HG03457 (cell line): ENCODE data around the gene FOXA3.

Experiments
- ATAC-seq: cut with Tn5 transposase; IDR thresholded peaks from one replicate; pipeline ENCODE4 v1.9.1; 2021; ENCODE audit warnings: moderate number of reproducible peaks; ENCODE audit not compliant: unreplicated experiment

The FOXA3 gene

DNA sequence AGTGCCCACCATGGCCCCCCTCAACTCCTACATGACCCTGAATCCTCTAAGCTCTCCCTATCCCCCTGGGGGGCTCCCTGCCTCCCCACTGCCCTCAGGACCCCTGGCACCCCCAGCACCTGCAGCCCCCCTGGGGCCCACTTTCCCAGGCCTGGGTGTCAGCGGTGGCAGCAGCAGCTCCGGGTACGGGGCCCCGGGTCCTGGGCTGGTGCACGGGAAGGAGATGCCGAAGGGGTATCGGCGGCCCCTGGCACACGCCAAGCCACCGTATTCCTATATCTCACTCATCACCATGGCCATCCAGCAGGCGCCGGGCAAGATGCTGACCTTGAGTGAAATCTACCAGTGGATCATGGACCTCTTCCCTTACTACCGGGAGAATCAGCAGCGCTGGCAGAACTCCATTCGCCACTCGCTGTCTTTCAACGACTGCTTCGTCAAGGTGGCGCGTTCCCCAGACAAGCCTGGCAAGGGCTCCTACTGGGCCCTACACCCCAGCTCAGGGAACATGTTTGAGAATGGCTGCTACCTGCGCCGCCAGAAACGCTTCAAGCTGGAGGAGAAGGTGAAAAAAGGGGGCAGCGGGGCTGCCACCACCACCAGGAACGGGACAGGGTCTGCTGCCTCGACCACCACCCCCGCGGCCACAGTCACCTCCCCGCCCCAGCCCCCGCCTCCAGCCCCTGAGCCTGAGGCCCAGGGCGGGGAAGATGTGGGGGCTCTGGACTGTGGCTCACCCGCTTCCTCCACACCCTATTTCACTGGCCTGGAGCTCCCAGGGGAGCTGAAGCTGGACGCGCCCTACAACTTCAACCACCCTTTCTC is 8.2 kb downstream of the FOXA3 start:
- no peak for ATAC-seq

DNA sequence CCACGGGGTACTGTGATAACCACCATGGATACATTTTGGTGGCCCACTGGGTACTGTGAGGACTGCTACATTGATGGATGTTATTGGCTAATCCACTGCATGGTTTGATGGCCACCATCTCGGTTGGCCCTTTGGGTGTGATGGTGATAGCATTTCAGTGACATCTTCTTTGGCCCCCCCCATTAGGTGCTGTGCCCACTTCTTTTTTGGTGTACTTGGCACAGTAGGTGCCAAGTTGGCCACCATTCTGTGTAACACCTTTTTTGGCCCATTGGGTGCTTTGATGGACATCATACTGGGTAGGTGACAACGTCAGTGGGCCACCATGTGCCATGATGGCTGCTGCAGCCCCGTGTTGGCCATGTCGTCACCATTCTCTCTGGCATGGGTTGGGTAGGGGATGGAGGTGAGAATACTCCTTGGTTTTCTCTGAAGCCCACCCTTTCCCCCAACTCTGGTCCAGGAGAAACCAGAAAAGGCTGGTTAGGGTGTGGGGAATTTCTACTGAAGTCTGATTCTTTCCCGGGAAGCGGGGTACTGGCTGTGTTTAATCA is 9.2 kb downstream of the FOXA3 start:
- ATAC-seq: no peak

DNA sequence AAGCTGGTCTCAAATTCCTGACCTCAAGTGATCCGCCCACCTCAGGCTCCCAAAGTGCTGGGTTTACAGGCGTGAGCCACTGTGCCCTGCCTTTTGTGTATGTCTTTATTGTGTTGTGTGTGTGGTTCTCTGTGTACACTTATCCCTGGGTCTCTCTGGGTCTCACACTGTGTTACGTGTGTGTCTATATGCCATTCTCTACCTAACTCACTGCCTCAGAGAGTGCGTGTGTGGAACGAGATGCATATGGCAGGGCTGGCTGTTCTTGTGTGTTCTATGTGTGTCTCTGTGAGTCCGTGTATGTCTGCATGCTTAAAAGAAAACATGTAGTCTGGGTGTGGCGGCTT is 10.5 kb downstream of the FOXA3 start:
- no peak for ATAC-seq

DNA sequence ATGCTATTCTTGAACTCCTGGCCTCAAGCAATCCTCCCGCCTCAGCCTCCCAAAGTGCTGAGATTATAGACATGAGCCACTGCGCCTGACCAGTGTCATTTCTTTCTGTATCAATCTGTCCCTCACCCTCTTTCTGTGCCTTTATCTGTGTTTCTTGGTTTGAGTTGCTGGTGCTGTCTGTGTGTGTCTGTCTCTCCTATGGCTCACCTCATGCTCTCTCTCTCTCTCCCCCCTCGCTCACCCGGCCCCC is 12.0 kb downstream of the FOXA3 start:
- no peak for ATAC-seq

DNA sequence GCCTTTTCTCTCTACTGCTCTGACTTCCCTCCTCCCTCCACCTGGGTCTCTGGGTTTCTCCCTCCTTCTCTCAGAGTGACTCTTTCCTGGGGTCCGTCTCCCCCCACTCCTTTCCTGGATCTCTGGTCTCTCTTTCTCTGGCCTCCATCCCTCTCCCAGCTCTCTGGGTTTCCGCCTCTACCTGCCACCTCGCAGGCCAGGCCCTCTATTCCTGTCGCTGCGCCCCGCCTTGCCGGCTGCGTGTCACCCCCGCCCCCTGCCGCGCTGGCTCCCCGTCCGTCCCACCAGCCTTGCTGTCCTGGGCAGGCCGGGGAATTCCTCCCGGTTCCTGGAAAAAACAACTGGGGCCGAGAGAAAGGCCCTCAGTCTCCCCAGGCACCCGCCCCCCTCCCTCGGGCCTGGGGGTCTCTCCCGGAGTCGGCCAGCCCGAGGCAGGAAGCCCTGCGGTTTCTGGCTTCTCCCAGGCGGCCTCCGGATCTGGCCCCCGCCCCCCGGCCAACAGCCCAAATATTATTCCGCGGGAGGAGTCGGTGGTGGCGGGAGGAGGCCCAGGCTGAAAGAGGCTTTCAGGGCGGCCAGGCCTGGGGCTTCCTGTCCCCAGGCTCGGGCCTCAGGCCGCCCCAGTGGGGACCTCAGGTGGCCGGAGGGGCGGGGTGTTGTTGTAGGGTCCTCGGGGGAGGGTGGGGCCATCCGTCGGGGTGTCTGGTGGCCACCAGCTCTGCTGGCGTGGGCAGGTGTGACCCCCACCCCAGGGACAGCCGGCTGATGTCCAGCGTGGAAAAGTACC is 12.5 kb downstream of the FOXA3 start:
- no peak for ATAC-seq

DNA sequence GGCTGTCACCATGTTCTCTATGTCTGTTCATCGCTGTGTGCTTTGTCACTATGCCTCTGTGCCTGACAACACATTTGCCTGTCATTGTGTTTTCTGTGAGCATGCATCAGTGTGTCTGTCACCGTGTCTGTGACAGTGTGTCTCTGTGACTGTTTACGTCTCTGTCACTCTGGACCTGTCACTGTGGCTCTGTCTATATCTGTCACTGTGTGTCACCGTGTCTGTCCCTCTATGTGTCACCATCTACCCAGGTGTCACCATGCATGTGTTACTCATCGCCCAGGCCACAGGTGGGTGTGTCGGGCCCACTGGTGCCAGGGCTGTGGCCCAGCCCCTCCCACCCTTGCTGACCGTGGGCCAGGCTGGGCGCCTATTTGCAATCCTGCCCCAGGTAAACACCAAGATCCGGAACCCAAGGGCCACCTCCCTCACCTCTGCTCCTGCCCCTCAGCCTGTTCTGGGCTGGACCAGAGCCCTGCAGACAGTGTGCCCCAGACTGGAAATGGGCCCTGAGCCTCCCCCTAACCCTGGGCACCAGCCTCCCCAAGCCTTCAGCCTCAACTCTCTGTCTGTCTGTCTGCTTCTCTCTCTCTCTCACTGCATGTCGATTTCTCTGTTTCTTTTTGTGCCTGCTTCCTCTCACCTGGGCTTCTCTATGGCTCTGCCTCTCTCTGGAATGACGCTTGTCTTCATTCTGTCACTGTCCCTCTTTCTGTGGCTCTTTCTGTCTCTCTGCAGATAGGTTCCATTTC is 14.1 kb downstream of the FOXA3 start:
- no peak for ATAC-seq

DNA sequence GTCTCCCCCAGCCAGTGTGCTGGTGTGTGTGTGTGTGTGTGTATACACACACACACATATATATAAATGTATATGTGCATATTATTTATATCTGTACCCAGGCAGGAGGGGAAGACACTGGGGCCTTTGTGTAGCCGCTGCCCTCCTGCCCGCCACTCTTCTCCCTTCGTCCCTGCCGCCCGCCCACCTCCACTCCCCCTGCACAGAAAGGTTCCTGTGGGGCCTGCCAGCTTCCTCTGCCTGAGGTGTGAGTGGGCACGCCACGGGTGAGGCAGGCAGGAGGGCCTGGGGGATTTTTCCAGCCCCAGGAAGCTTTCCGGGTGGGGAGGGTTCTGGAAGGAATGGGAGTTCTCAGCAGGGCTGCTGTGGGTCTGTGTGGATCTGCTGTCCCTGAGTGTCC is 14.9 kb downstream of the FOXA3 start:
- ATAC-seq: no peak

DNA sequence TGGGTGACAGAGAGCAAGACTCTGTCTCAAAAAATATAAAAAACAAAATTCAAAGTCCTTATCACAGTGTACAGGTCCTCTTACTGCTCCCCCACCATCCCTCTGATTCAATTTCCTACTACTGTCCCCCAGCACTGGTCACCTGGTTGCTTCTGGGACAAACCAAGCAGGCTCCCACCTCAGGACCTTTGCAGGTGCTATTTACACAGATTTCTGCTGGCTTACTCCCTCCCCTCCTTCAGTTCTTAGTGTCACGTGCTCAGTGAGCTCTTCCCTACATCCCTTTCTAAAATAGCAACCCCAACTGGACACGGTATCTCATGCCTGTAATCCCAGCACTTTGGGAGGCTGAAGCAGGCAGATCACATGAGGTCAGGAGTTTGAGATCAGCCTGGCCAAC is 15.8 kb downstream of the FOXA3 start:
- ATAC-seq: no peak

DNA sequence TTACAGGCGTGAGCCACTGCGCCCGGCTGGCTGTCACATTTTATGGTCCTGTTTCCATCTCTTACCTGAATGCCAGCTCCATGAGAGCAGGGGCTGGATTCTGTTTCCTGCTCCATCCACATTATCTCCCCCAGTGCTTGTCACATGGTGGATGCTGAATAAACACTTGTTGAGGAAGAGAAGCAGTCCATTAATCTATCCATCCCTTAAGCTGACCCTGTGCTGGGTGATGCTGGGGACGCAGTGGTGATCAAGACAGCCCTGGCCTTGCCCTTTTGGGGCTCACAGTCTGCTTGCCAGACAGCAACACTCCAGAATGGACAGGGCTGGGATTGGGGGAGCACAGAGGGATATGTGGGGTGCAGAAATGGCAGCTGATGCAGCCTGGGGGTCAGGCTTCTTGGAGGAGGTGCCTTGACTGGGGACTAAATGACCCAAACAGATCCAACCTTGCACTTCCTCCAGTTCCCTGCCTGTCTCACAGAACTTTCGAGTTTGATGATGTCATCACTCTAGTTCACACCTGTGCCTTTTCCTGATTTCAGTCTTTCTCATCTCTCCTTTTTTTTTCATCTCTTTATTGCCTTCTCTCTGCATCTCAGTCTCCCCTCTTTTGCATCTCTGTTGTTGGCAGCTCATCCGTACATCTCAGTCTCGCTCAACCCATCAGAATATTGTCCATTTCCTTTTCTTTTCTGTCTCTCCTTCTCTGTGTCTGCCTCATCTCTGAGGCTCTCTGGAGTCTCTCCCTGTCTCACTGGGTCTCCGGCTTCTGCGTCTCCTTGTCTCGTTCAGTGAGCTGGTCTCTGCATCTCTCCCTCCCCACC is 17.2 kb downstream of the FOXA3 start:
- ATAC-seq: no peak

DNA sequence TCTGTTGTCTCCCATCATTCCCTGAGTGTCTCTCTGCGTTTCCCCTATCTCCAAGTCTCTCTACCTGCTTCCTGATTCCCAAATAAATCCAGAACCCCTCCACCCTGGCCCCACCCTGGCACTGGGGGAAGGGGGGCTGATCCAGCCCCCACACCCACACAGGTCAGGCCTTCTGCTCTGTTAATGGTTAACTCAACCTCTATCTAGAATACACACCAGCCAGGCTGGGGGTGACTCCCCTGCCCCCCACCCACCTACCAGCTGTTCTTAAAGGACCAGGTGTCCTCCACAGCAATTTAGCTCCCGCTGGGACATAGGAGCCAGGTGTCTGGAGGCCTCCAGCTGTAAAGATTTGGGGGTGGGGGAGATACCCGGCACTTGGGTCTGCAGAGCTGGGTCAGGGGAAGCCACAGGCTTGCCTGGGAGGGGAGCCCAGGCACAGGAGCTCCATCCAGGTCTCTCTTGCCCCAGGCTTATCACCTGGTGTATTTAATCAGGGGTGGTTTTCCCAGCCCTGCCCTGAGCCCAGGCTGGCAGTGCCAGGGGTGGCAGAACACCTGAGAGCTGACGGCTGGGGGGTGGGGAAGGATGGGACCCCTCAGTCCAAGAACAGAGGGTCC is 17.9 kb downstream of the FOXA3 start:
- no peak for ATAC-seq

DNA sequence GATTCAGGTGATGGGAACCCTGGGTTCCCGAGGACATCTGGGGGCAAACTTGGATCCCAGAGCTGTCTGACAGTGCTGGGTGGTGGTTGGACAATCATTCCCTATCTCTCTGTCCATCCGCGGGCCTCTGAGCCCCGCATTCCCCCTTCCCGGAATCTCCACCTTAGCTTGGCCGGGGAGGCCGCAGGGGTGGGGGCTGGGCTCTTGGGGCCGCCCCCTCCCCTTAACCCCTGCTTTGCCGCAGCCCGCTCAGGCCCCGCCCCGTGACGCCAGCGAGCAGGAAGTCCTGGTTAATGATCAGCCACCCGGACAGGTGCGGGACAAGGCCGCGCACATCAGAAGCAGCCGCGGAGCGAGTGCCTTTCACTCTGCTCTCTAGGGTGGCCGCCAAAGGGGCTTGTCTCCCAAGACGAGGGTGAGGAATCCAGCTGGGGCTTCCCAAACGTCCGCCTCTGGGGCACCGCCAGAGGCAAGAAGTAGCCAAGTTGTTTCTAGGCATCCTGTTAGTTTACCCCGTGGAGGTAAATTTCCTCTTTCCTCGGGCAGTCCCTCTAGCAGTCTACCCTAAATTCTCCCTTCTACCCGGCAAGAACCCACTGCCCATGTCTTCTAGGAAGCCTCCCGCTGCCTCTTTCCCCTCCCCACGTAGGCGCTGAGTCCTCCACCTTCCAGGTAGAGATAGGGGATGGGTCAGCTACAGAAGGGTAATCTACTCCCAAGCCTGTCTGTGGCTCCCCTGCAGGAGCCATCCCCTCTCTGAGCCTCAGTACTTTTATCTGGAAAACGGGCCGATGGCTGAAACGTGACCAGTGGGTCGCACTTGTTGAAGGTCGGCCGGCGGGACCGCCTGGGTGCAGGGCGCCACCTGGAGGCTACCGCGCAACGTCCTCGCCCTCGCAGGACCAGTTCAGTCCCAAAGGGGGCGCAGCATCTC is 18.8 kb downstream of the FOXA3 start:
- no peak for ATAC-seq

DNA sequence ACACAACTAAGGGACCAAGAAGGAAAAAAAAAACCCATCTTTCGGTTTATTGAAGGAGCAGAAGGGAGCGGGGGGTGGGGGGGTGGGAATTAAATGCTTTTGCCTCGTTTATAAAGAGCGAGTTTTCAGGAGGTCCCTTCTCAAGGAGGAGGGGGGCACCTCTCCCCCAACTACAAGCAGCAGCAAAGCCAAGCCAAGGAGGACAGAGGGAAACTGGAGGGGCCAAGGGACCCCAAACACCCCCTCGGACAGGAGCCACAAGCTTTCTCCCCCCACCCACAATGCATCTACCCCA is 19.4 kb downstream of the FOXA3 start:
- ATAC-seq: no peak

DNA sequence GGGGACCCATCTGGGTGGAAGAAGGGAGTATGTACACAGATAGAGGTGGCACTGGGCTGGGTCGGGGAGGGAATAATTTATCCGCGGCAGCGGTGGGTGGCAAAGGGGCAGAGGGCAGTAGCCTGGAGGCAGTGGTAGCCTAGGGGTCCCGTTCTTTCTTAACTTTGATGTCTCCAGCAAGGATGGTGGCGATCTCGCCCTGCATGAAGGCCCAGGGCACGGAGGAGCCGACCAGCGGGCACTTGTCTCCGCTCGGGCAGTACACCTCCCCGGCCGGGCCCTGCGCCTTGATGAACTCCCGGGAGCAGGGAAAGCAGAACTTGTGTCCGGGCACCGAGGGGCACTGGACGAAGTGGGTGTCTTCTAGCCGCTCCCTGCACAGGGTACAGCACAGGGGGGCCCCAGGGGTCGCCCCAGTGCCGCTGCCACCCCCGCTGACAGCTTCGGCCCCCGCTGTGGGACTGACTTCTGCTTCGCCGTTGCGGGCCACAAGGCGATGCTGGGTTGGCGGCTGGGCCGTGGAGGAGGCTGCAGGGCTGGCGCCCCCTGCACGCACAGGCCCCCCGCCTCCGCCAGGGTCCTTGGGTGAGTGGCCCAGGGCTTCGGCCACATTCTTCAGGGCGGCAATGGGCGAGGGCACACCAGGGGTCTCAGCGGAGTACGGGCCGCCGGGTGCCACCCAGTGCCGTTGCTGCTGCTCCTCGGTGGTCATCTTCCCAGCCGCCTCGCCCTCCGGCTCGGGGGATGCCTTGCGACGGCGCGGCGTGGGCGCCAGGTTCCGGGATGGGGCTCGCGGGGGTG is 20.0 kb downstream of the FOXA3 start:
- ATAC-seq: no peak

DNA sequence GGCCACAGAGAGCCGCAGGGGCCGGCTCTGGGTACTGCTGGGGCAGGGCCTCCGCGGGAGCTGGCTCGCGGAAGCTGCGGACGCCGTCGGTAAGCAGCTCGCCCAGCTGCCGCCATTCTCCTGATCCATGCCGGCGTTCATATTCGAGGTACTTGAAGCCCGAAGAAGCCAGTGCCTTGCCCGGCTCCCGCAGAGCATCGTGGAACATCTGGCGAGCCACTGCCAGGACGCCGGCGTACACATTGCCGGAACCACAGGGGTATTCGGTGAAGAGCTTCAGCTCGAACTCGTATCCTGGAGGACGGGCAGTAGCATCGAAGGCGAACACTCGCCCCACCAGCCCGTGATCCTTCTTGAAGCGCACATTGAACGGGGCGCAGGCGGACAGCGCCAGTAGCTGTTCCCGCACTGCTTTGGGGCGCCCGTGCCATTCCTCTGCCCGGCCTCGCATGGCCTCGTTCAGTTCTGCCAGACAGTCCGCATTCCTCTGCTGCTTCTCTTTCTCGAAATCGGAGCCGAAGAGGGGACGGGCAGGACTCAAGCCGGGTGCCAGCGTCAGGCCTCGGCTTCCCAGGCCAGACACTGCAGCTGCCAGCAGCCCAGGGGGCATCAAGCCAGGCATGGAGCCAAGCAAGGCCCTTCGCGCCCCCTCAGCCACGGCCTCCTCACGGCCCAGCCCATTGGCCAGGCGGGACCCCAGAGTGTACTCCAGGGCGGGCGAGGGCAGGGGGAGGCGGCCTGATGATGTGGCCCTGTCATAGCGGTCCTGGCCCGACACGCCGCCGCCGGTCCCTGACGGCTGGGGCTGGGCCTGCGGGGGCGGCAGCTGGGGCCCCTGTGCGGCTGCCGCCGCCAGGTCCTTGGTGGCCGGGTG is 20.8 kb downstream of the FOXA3 start:
- ATAC-seq: no peak

DNA sequence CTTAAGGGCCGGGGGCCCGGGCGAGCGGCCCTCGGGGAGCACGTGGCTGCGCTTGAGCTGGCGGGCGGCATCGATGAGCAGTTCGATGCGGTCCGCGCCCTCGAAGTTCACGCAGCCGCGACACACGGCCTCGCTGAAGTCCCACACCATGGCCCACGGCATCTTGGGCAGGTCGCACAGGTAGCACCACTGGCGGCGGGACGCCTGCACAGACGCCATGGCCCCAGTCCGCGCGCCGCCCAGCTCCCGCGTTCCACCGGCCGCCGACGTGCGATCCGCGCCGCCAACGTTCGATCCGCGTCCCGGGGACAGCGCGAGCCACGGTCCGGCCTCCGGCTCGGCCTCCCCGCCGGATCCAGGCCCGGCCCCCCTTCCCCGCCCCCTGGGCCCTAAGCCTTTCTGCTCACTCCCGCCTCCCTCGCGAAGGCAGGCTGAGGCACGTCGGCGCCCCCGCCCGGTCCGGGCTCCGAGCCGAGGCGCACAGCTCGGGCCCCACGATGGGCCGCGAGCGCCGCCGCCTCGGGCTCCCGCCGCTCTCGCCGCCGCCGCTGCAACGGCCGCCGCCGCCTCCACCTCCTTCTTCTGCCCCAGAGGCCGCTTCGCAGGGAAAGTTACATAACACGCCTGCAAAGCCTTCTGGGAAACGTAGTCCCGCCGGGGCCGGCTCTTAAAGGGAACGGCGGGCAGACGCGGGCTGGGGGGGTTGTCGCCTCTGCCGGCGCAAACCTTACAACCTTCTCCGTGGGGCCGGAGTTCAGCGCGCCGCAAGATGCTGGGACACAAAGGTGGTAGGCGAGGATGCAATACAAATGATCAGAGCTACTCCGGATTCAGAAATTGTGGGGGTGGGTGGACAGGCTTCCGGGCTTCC is 21.7 kb downstream of the FOXA3 start, which contains the start of gene IRF2BP1:
TSS of gene IRF2BP1 (minus strand) at position 586 of the 871 bp plus-strand sequence. CDS start at position 219, 367 bp downstream.
- ATAC-seq: no peak

DNA sequence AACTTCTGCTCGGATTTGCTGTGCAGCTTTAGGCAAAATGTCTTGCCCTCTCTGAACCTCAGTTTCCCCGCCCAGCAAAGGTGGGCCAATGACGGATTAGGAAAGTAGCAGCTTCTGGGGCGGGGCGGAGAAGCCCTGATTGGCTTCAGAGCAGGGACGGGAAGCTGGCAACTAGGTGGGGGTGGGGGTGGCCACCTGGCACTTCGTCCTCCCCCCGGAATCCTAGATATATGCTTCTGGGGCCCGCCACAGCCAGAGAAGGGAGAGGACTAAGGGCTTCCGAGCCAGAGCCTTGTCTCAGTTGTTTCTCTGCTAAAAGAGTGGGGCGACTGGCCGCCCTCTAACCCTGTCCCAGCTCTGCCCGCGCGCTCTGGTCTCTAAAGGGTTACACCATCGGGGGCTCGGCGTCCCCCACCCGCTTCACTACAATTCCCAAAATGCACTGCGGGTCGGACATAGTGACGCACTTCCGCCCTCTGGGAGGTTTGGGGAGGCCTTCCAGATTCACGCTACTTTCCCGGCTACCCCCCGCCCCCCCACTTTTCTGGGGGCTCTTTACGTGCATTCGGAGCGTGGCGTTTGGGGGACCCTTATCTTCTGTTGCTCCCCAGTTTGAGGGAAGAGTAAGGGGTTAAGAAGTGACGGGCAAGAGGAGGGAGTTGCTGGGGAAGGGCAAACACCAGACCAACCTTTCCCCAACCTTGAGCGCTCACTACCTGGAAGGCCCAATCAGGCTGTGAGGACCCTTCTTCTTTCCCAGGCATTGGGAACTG is 22.5 kb downstream of the FOXA3 start:
- ATAC-seq: no peak
